HuH-7.5 (cell line): ENCODE results near the gene RHEX.

ENCODE experiments used
- DNase-seq: peaks from one replicate; pipeline ENCODE4 v3.0.0; 2011; ENCODE audit warnings: low spot score

Gene RHEX

GRCh38 chr1:206097381-206097780, 44.4 kb downstream of the RHEX start:
- DNase-seq = no peak

GRCh38 chr1:206098242-206098919, 45.4 kb downstream of the RHEX start:
- no peak for DNase-seq

- no peak for DNase-seq
Observed at GRCh38 chr1:206100226-206100815, 47.3 kb downstream of the RHEX start.

- DNase-seq = no peak
Observed at GRCh38 chr1:206101351-206102045, 48.5 kb downstream of the RHEX start.

- DNase-seq = no peak
Observed at GRCh38 chr1:206102292-206102936, 49.4 kb downstream of the RHEX start.

- no peak for DNase-seq
Observed at GRCh38 chr1:206103979-206104378, 51.0 kb downstream of the RHEX start.

- no peak for DNase-seq
Observed at GRCh38 chr1:206105464-206105995, 52.6 kb downstream of the RHEX start.

GRCh38 chr1:206106328-206107167, 53.6 kb downstream of the RHEX start:
- peak; percentile 84 for DNase-seq

GRCh38 chr1:206107168-206107544, 54.2 kb downstream of the RHEX start:
- DNase-seq = no peak

GRCh38 chr1:206108635-206109034, 55.7 kb downstream of the RHEX start:
- DNase-seq = no peak

- DNase-seq = no peak
Observed at GRCh38 chr1:206109718-206110117, 56.7 kb downstream of the RHEX start.

GRCh38 chr1:206110161-206110560, 57.2 kb downstream of the RHEX start:
- no peak for DNase-seq

- DNase-seq = no peak
Observed at GRCh38 chr1:206110820-206111219, 57.8 kb downstream of the RHEX start.

GRCh38 chr1:206111271-206111927, 58.4 kb downstream of the RHEX start:
- no peak for DNase-seq

- DNase-seq = peak; percentile 66
Observed at GRCh38 chr1:206112600-206113301, 59.8 kb downstream of the RHEX start.

- no peak for DNase-seq
Observed at GRCh38 chr1:206114692-206115640, 62.0 kb downstream of the RHEX start.

- no peak for DNase-seq
Observed at GRCh38 chr1:206115791-206116190, 62.8 kb downstream of the RHEX start.

GRCh38 chr1:206116191-206116872, 63.4 kb downstream of the RHEX start:
- DNase-seq = no peak

GRCh38 chr1:206116873-206117150, 63.8 kb downstream of the RHEX start:
- DNase-seq = no peak
